GM10248 (cell line): ENCODE data around the gene YJEFN3.

Source experiments
- CTCF ChIA-PET: fragments of 300-600 bp; sonication (Branson Sonifier 250); formaldehyde crosslinking; extraction: SDS; loops from one replicate; lab custom pipeline; 2021; ENCODE audit warnings: antibody characterized with exemption; lab: Yijun Ruan, JAX
- POLR2A ChIA-PET: fragments of 350-650 bp; sonication (Branson Sonifier 250); formaldehyde crosslinking; extraction: SDS; loops from one replicate; lab custom pipeline; 2020; ENCODE audit warnings: antibody characterized with exemption; lab: Yijun Ruan, JAX
- DNase-seq: peaks from one replicate; pipeline ENCODE4 v3.0.0; 2012; ENCODE audit errors: extremely low spot score
- TF ChIP-seq, protein P1 (sequence below): IDR thresholded peaks from 2 replicates; pipeline ENCODE4 v1.5.1; 2012; ENCODE audit warnings: mild to moderate bottlenecking, low read depth; ENCODE audit errors: extremely low read depth, missing control alignments, control extremely low read depth

The YJEFN3 gene

DNA sequence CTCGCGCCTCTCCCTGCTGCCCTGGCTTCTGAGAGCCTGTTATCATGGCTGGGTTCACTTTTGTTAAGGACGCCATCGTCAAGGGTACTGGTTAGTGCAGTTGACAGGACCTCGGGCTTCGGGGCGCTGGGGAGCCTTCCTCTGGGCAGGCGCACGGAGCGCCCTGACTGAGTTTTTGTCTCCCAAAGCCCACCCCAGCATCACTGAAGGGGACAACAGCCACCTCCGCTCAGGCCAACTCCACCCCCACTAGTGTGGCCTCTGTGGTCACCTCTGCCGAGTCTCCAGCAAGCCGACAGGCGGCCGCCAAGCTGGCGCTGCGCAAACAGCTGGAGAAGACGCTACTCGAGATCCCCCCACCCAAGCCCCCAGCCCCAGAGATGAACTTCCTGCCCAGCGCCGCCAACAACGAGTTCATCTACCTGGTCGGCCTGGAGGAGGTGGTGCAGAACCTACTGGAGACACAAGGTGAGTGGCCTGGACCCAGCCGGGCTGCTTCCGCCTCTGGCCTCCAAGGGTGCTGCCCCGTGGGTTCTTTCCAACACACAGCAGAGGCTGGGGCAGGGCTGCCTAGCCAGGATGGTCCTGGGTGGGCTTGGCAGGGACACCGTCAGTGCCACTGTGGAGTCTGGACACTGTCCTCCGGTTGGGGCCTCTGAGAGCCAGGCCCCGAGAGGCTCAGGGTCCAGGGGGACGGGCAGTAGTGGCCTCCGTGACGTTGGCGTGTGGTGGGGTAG, 30.3 kb upstream of the YJEFN3 start:
- TF ChIP-seq, protein P1, sequence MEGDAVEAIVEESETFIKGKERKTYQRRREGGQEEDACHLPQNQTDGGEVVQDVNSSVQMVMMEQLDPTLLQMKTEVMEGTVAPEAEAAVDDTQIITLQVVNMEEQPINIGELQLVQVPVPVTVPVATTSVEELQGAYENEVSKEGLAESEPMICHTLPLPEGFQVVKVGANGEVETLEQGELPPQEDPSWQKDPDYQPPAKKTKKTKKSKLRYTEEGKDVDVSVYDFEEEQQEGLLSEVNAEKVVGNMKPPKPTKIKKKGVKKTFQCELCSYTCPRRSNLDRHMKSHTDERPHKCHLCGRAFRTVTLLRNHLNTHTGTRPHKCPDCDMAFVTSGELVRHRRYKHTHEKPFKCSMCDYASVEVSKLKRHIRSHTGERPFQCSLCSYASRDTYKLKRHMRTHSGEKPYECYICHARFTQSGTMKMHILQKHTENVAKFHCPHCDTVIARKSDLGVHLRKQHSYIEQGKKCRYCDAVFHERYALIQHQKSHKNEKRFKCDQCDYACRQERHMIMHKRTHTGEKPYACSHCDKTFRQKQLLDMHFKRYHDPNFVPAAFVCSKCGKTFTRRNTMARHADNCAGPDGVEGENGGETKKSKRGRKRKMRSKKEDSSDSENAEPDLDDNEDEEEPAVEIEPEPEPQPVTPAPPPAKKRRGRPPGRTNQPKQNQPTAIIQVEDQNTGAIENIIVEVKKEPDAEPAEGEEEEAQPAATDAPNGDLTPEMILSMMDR: no peak
- DNase-seq: no peak
- POLR2A ChIA-PET: no interaction called here
- CTCF ChIA-PET: no interaction called here

- ChIA-PET POLR2A (no interaction called here), CTCF (interaction anchor here (1.3 kb wide), 1 partner anchor 8 kb away, joined by 3 read pairs; no protein-coding TSS in a partner anchor)
- DNase-seq: no peak
- TF ChIP-seq, protein P1: no peak
Measured at GRCh38 chr19:19499272-19499995, 29.3 kb upstream of the YJEFN3 start.

GRCh38 chr19:19500975-19501644, 27.6 kb upstream of the YJEFN3 start:
- CTCF ChIA-PET: interaction anchor here (1.0 kb wide), 1 partner anchor 10 kb away, joined by 3 read pairs; no protein-coding TSS in a partner anchor
- POLR2A ChIA-PET: no interaction called here
- DNase-seq: no peak
- TF ChIP-seq, protein P1: no peak

GRCh38 chr19:19501798-19502197, 26.9 kb upstream of the YJEFN3 start:
- DNase-seq: no peak
- ChIA-PET CTCF (interaction anchor here (1.5 kb wide), 1 partner anchor 51 kb away, joined by 3 read pairs; no protein-coding TSS in a partner anchor), POLR2A (no interaction called here)
- TF ChIP-seq, protein P1: no peak

DNA sequence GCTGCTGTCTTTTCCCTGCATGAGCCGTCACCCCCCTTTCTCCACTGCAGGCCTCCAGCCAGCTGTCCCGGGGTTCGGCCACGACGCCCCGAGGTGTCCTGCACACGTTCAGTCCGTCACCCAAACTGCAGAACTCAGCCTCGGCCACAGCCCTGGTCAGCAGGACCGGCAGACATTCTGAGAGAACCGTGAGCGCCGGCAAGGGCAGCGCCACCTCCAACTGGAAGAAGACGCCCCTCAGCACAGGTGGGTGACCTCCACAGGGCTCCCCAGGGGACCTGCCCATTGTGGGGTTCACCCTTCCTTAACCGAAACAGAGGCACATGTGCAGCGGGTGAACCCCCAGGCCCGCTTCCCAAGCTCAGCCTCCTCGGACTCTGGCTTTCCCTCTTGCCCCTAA, 26.4 kb upstream of the YJEFN3 start:
- DNase-seq: no peak
- POLR2A ChIA-PET: no interaction called here
- TF ChIP-seq, protein P1: no peak
- CTCF ChIA-PET: interaction anchor here (1.5 kb wide), 1 partner anchor 51 kb away, joined by 3 read pairs; no protein-coding TSS in a partner anchor
